Calu3 (cell line): Measurements from ENCODE around the gene FIS1. TPM values are rescaled to one million over a fixed set of nuclear protein-coding genes. Genes with fewer than 3 reads are reported as not detected.
"Not testable (repeated sequence)": the region's sequence is repeated elsewhere in the genome, so short reads cannot be mapped to it uniquely, and the experiment has no call there.

Source experiments
- BruUV-seq: library from RNA; stranded (reverse); fragments of 400-500 nt; replicated peaks from 2 replicates; lab custom pipeline; 2021; lab: Mats Ljungman, UMichigan
- CTCF ChIA-PET: fragments of 300-600 bp; sonication (Branson Sonifier 250); formaldehyde crosslinking; loops from one replicate; lab custom pipeline; 2022; ENCODE audit warnings: antibody characterized with exemption; lab: Charles Lee
- DNase-seq: peaks from one replicate; pipeline ENCODE4 v3.0.0; 2022
- H3K27ac Mint-ChIP-seq: one replicate; pipeline ENCODE4 v1.8.0; 2022; ENCODE audit warnings: mixed read lengths; ENCODE audit not compliant: unreplicated experiment
- H3K27me3 Mint-ChIP-seq: one replicate; pipeline ENCODE4 v1.8.0; 2022; ENCODE audit warnings: mixed read lengths; ENCODE audit not compliant: unreplicated experiment
- H3K36me3 Mint-ChIP-seq: one replicate; pipeline ENCODE4 v1.8.0; 2022; ENCODE audit warnings: mild to moderate bottlenecking, moderate library complexity, mixed read lengths; ENCODE audit not compliant: insufficient read depth, unreplicated experiment
- H3K4me1 Mint-ChIP-seq: one replicate; pipeline ENCODE4 v1.8.0; 2022; ENCODE audit warnings: mild to moderate bottlenecking, low read depth, mixed read lengths; ENCODE audit not compliant: unreplicated experiment
- H3K4me3 Mint-ChIP-seq: one replicate; pipeline ENCODE4 v1.8.0; 2022; ENCODE audit warnings: mild to moderate bottlenecking, low read depth, moderate library complexity, mixed read lengths; ENCODE audit not compliant: unreplicated experiment
- H3K9me3 Mint-ChIP-seq: one replicate; pipeline ENCODE4 v1.8.0; 2022; ENCODE audit warnings: low read depth, mixed read lengths; ENCODE audit not compliant: unreplicated experiment
- intact Hi-C: fragments of 100-400 bp; cut with micrococcal nuclease; formaldehyde crosslinking; loops from one replicate; pipeline ENCODE4 v1.10.0; 2022; ENCODE audit not compliant: unreplicated experiment
- total RNA-seq: library from RNA; stranded (reverse); gene quantifications from 2 replicates; pipeline ENCODE4 v1.2.3, GENCODE V29; 2022
- TF ChIP-seq, protein P1 (sequence below): fragments of 200-600 bp; IDR thresholded peaks from one replicate; pipeline ENCODE4 v1.8.0; 2022; ENCODE audit warnings: antibody characterized with exemption; ENCODE audit not compliant: unreplicated experiment

Gene FIS1
- total RNA-seq, 1 experiment from 2014 or later = 83.8 TPM

- H3K27ac Mint-ChIP-seq = no peak overlapping the region
- H3K36me3 Mint-ChIP-seq = no peaks in the 10 kb centered on the region
- DNase-seq = no peak
- intact Hi-C loops = loop anchor here (10.0 kb wide), 1 partner anchor 144 kb away; no protein-coding TSS in a partner anchor
- H3K9me3 Mint-ChIP-seq = no peaks in the 10 kb centered on the region
- no TSS peak for BruUV-seq
- no peaks in the 10 kb centered on the region for H3K4me1 Mint-ChIP-seq
- no peak overlapping the region for H3K4me3 Mint-ChIP-seq
- TF ChIP-seq, protein P1, sequence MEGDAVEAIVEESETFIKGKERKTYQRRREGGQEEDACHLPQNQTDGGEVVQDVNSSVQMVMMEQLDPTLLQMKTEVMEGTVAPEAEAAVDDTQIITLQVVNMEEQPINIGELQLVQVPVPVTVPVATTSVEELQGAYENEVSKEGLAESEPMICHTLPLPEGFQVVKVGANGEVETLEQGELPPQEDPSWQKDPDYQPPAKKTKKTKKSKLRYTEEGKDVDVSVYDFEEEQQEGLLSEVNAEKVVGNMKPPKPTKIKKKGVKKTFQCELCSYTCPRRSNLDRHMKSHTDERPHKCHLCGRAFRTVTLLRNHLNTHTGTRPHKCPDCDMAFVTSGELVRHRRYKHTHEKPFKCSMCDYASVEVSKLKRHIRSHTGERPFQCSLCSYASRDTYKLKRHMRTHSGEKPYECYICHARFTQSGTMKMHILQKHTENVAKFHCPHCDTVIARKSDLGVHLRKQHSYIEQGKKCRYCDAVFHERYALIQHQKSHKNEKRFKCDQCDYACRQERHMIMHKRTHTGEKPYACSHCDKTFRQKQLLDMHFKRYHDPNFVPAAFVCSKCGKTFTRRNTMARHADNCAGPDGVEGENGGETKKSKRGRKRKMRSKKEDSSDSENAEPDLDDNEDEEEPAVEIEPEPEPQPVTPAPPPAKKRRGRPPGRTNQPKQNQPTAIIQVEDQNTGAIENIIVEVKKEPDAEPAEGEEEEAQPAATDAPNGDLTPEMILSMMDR = no peak
- peaks cover 62% of the 10 kb centered on the region for H3K27me3 Mint-ChIP-seq
- CTCF ChIA-PET = no interaction called here
Observed at GRCh38 chr7:101288439-101288838, 43.6 kb upstream of the FIS1 start.

DNA sequence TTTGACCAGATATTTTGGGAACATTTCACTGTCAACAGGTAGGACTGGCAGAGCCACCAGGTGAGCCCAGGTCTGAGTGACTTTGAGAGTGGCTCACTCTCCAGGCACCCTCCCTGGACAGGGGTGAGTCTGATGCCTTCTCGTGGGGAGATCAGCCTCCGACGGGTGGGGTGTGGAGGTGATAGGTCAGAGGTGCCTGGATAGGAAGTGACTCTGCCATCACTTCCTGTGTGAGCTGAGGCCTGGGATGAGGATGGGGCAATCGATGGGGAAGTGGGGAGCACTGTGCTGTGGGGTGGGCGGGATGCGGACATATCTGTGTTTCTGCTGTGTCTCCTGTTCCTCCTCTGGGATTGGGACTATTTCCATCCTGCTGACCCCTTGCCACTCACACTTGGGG, 42.2 kb upstream of the FIS1 start:
- Mint-ChIP-seq H3K27ac (no peak overlapping the region), H3K4me3 (no peak overlapping the region), H3K9me3 (no peaks in the 10 kb centered on the region), H3K36me3 (no peaks in the 10 kb centered on the region), H3K27me3 (peaks cover 62% of the 10 kb centered on the region), H3K4me1 (no peaks in the 10 kb centered on the region)
- TF ChIP-seq, protein P1 = no peak
- CTCF ChIA-PET = no interaction called here
- no peak for DNase-seq
- no TSS peak for BruUV-seq
- intact Hi-C loops = loop anchor here (10.0 kb wide), 1 partner anchor 142 kb away; no protein-coding TSS in a partner anchor

GRCh38 chr7:101285880-101286279, 41.0 kb upstream of the FIS1 start:
- peaks cover 58% of the 10 kb centered on the region for H3K27me3 Mint-ChIP-seq
- DNase-seq, H3K4me1 Mint-ChIP-seq, H3K4me3 Mint-ChIP-seq, H3K9me3 Mint-ChIP-seq, BruUV-seq, CTCF ChIA-PET, H3K36me3 Mint-ChIP-seq, H3K27ac Mint-ChIP-seq: not testable (repeated sequence)
- intact Hi-C loops = loop anchor here (10.0 kb wide), 1 partner anchor 141 kb away; no protein-coding TSS in a partner anchor

GRCh38 chr7:101285171-101285570, 40.3 kb upstream of the FIS1 start:
- TF ChIP-seq, protein P1 = no peak
- CTCF ChIA-PET = interaction anchor here (0.7 kb wide), 1 partner anchor 21 kb away, joined by 3 read pairs; no protein-coding TSS in a partner anchor
- no peaks in the 10 kb centered on the region for H3K36me3 Mint-ChIP-seq
- intact Hi-C loops = loop anchor here (10.0 kb wide), 1 partner anchor 140 kb away; no protein-coding TSS in a partner anchor
- no peak overlapping the region for H3K4me3 Mint-ChIP-seq
- peaks cover 51% of the 10 kb centered on the region for H3K27me3 Mint-ChIP-seq
- no TSS peak for BruUV-seq
- H3K4me1 Mint-ChIP-seq = no peaks in the 10 kb centered on the region
- H3K9me3 Mint-ChIP-seq = no peaks in the 10 kb centered on the region
- H3K27ac Mint-ChIP-seq = no peak overlapping the region
- no peak for DNase-seq

DNA sequence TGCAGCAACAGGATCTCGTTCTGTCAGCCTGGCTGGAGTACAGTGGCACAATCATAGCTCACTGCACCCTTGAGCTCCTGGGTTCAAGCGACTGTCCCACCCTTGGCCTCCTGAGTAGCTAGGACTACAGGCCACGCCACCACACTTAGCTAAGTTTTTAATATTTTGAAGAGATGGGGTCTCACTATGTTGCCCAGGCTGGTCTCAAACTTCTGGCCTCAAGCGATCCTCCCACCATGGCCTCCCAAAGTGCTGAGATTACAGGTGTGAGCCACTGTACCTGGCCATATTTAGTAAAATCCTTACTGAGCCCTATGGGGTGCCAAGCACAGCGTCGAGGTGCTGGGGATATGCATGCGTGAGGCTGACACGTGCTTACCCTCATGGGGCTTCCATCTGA, 36.0 kb upstream of the FIS1 start:
- H3K4me1 Mint-ChIP-seq, CTCF ChIA-PET, H3K4me3 Mint-ChIP-seq, H3K27ac Mint-ChIP-seq, H3K36me3 Mint-ChIP-seq, BruUV-seq, DNase-seq, H3K9me3 Mint-ChIP-seq: not testable (repeated sequence)
- intact Hi-C loops = loop anchor here (10.0 kb wide), 1 partner anchor 136 kb away; no protein-coding TSS in a partner anchor
- H3K27me3 Mint-ChIP-seq = peaks cover 39% of the 10 kb centered on the region
